SK-MEL-5 (cell line): Measurements from ENCODE around the gene DPYD. TPM values are rescaled to one million over a fixed set of nuclear protein-coding genes. Genes with fewer than 3 reads are reported as not detected.

Experiments
- DNase-seq: peaks from one replicate; pipeline ENCODE4 v3.0.0-alpha.2; 2016; ENCODE audit warnings: low read depth, low spot score
- in situ Hi-C: cut with HindIII; loops from 2 replicates; pipeline ENCODE4 v1.10.0; 2016; ENCODE audit warnings: low sequenced_read_pairs, high pct_unique_total_duplicates, low pct_unique_long_range_greater_than_20kb
- total RNA-seq: library from RNA; depleted of rRNA; stranded (reverse); fragments of >200 nt; shearing (Covaris generic); gene quantifications from 2 replicates; pipeline ENCODE4 v1.2.3, GENCODE V29; 2014

The DPYD gene
- total RNA-seq, 1 experiment from 2014 or later, result not detected

GRCh38 chr1:97396463-97396862 lies 524.4 kb downstream of the DPYD start:
- in situ Hi-C loops, result no loop called here
- DNase-seq, result no peak

GRCh38 chr1:97392701-97393100 lies 528.1 kb downstream of the DPYD start:
- in situ Hi-C loops, result no loop called here
- no peak for DNase-seq

GRCh38 chr1:97385536-97386277 lies 535.1 kb downstream of the DPYD start:
- no peak for DNase-seq

GRCh38 chr1:97384294-97384968 lies 536.4 kb downstream of the DPYD start:
- DNase-seq, result no peak
- in situ Hi-C loops, result no loop called here

More at GRCh38 chr1:97385536-97386277, 535.1 kb downstream of the DPYD start:
- in situ Hi-C loops, result no loop called here

GRCh38 chr1:97383797-97384196 lies 537.0 kb downstream of the DPYD start:
- in situ Hi-C loops, result no loop called here
- no peak for DNase-seq

GRCh38 chr1:97382206-97382605 lies 538.6 kb downstream of the DPYD start:
- no peak for DNase-seq
- in situ Hi-C loops, result no loop called here

- in situ Hi-C loops, result no loop called here
- DNase-seq, result no peak
These were observed 541.3 kb downstream of the DPYD start for GRCh38 chr1:97379387-97380075.

GRCh38 chr1:97378596-97378995 lies 542.2 kb downstream of the DPYD start:
- DNase-seq, result no peak

GRCh38 chr1:97377432-97378034 lies 543.3 kb downstream of the DPYD start:
- DNase-seq, result no peak
- in situ Hi-C loops, result no loop called here

More at GRCh38 chr1:97378596-97378995, 542.2 kb downstream of the DPYD start:
- in situ Hi-C loops, result no loop called here

GRCh38 chr1:97373000-97373399 lies 547.8 kb downstream of the DPYD start:
- in situ Hi-C loops, result no loop called here
- DNase-seq, result no peak

- in situ Hi-C loops, result no loop called here
- no peak for DNase-seq
These were observed 548.3 kb downstream of the DPYD start for GRCh38 chr1:97372531-97372930.

- in situ Hi-C loops, result no loop called here
- DNase-seq, result no peak
These were observed 552.5 kb downstream of the DPYD start for GRCh38 chr1:97368296-97368695.

GRCh38 chr1:97366984-97367383 lies 553.9 kb downstream of the DPYD start:
- in situ Hi-C loops, result no loop called here
- DNase-seq, result no peak

GRCh38 chr1:97365026-97365425 lies 555.8 kb downstream of the DPYD start:
- in situ Hi-C loops, result no loop called here
- no peak for DNase-seq

GRCh38 chr1:97364086-97364485 lies 556.7 kb downstream of the DPYD start:
- in situ Hi-C loops, result no loop called here
- DNase-seq, result no peak

GRCh38 chr1:97356309-97356708 lies 564.5 kb downstream of the DPYD start:
- in situ Hi-C loops, result no loop called here
- DNase-seq, result no peak

GRCh38 chr1:97352936-97353382 lies 567.9 kb downstream of the DPYD start:
- no peak for DNase-seq
- in situ Hi-C loops, result no loop called here

GRCh38 chr1:97351846-97352245 lies 569.0 kb downstream of the DPYD start:
- in situ Hi-C loops, result no loop called here

More at GRCh38 chr1:97351846-97352245, 569.0 kb downstream of the DPYD start:
- no peak for DNase-seq
